SK-N-SH treated with all-trans-retinoic acid at 6 μM for 48 hours (cell line): ENCODE results near the gene CGB5.

ENCODE experiments used
- ATAC-seq: fragments of 200-7000 bp; cut with Tn5 transposase; 3 replicates; pipeline ENCODE4 v1.9.1; 2020; ENCODE audit warnings: mild to moderate bottlenecking, moderate library complexity
- ARNTL ChIP-seq: fragments of 450-650 bp; formaldehyde crosslinking; IDR thresholded peaks from 2 replicates; pipeline ENCODE4 v1.5.0; 2020; ENCODE audit warnings: low read depth, mild to moderate bottlenecking, moderate library complexity, borderline replicate concordance
- BACH2 ChIP-seq: fragments of 250-450 bp; sonication (Bioruptor Pico); IDR thresholded peaks from 2 replicates; pipeline ENCODE4 v1.9.0; 2021; ENCODE audit warnings: mild to moderate bottlenecking, borderline replicate concordance
- CSDC2 ChIP-seq: fragments of 250-450 bp; sonication (Bioruptor Pico); IDR thresholded peaks from 2 replicates; pipeline ENCODE4 v1.5.0; 2020; ENCODE audit warnings: mild to moderate bottlenecking, moderate library complexity
- ESRRG ChIP-seq: fragments of 250-450 bp; sonication (Bioruptor Pico); IDR thresholded peaks from 2 replicates; pipeline ENCODE4 v1.6.1; 2021; ENCODE audit warnings: mild to moderate bottlenecking
- GLIS3 ChIP-seq: fragments of 250-450 bp; sonication (Bioruptor Pico); IDR thresholded peaks from 2 replicates; pipeline ENCODE4 v1.5.0; 2020; ENCODE audit warnings: mild to moderate bottlenecking, moderate library complexity
- ISL1 ChIP-seq: fragments of 250-450 bp; sonication (Bioruptor Pico); IDR thresholded peaks from 2 replicates; pipeline ENCODE4 v2.1.2; 2022; ENCODE audit warnings: mild to moderate bottlenecking, moderate library complexity
- OSR1 ChIP-seq: fragments of 250-450 bp; sonication (Bioruptor Pico); IDR thresholded peaks from 2 replicates; pipeline ENCODE4 v1.8.0; 2022; ENCODE audit warnings: moderate library complexity, mild to moderate bottlenecking, inconsistent platforms
- PPARA ChIP-seq: fragments of 250-450 bp; sonication (Bioruptor Pico); IDR thresholded peaks from 2 replicates; pipeline ENCODE4 v1.5.0; 2020; ENCODE audit warnings: mild to moderate bottlenecking, borderline replicate concordance
- RARB ChIP-seq: fragments of 250-450 bp; sonication (Bioruptor Pico); IDR thresholded peaks from 2 replicates; pipeline ENCODE4 v1.8.0; 2021; ENCODE audit warnings: mild to moderate bottlenecking, moderate library complexity
- SNAI2 ChIP-seq: fragments of 250-450 bp; sonication (Bioruptor Pico); IDR thresholded peaks from 2 replicates; pipeline ENCODE4 v1.5.0; 2020; ENCODE audit warnings: mild to moderate bottlenecking, moderate library complexity
- TCF4 ChIP-seq: fragments of 250-450 bp; sonication (Bioruptor Pico); IDR thresholded peaks from 2 replicates; pipeline ENCODE4 v1.8.0; 2021; ENCODE audit warnings: mild to moderate bottlenecking, moderate library complexity, borderline replicate concordance
- TOX ChIP-seq: fragments of 250-450 bp; sonication (Bioruptor Pico); IDR thresholded peaks from 2 replicates; pipeline ENCODE4 v1.8.0; 2021; ENCODE audit warnings: mild to moderate bottlenecking, moderate library complexity, borderline replicate concordance
- ZC3H10 ChIP-seq: fragments of 250-450 bp; sonication (Bioruptor Pico); IDR thresholded peaks from 2 replicates; pipeline ENCODE4 v1.5.1; 2021; ENCODE audit warnings: mild to moderate bottlenecking, moderate library complexity
- ZFP3 ChIP-seq: fragments of 250-450 bp; sonication (Bioruptor Pico); IDR thresholded peaks from 2 replicates; pipeline ENCODE4 v1.5.0; 2020; ENCODE audit warnings: mild to moderate bottlenecking, moderate library complexity
- ZFP30 ChIP-seq: fragments of 450-650 bp; formaldehyde crosslinking; IDR thresholded peaks from 2 replicates; pipeline ENCODE4 v1.5.0; 2022; ENCODE audit warnings: mild to moderate bottlenecking, moderate library complexity
- ZNF565 ChIP-seq: fragments of 450-650 bp; formaldehyde crosslinking; conservative IDR thresholded peaks from 2 replicates; pipeline ENCODE4 v1.5.0; 2020; ENCODE audit warnings: low read depth, mild to moderate bottlenecking, moderate library complexity
- ZNF70 ChIP-seq: fragments of 450-650 bp; formaldehyde crosslinking; IDR thresholded peaks from 2 replicates; pipeline ENCODE4 v1.5.0; 2020; ENCODE audit warnings: mild to moderate bottlenecking, moderate library complexity
- ZNF8 ChIP-seq: fragments of 450-650 bp; formaldehyde crosslinking; IDR thresholded peaks from 2 replicates; pipeline ENCODE4 v1.5.0; 2020; ENCODE audit warnings: mild to moderate bottlenecking, moderate library complexity
- TF ChIP-seq, protein P1 (sequence below): fragments of 250-450 bp; sonication (Bioruptor Pico); IDR thresholded peaks from 2 replicates; pipeline ENCODE4 v1.8.0; 2021; ENCODE audit warnings: low read depth, mild to moderate bottlenecking, moderate library complexity, borderline replicate concordance
- TF ChIP-seq, protein P2 (sequence below): fragments of 250-450 bp; sonication (Bioruptor Pico); IDR thresholded peaks from 2 replicates; pipeline ENCODE4 v1.5.0; 2020; ENCODE audit warnings: mild to moderate bottlenecking, moderate library complexity
- TF ChIP-seq, protein P3 (sequence below): fragments of 250-450 bp; sonication (Bioruptor Pico); IDR thresholded peaks from 2 replicates; pipeline ENCODE4 v1.5.1; 2020; ENCODE audit warnings: low read depth, mild to moderate bottlenecking, moderate library complexity
- TF ChIP-seq, protein P4 (sequence below): fragments of 250-450 bp; sonication (Bioruptor Pico); IDR thresholded peaks from 2 replicates; pipeline ENCODE4 v1.8.0; 2020; ENCODE audit warnings: mild to moderate bottlenecking, moderate library complexity, borderline replicate concordance
- TF ChIP-seq, protein P5 (sequence below): fragments of 250-450 bp; sonication (Bioruptor Pico); IDR thresholded peaks from 2 replicates; pipeline ENCODE4 v1.5.1; 2021; ENCODE audit warnings: mild to moderate bottlenecking, moderate library complexity

CGB5 gene

DNA sequence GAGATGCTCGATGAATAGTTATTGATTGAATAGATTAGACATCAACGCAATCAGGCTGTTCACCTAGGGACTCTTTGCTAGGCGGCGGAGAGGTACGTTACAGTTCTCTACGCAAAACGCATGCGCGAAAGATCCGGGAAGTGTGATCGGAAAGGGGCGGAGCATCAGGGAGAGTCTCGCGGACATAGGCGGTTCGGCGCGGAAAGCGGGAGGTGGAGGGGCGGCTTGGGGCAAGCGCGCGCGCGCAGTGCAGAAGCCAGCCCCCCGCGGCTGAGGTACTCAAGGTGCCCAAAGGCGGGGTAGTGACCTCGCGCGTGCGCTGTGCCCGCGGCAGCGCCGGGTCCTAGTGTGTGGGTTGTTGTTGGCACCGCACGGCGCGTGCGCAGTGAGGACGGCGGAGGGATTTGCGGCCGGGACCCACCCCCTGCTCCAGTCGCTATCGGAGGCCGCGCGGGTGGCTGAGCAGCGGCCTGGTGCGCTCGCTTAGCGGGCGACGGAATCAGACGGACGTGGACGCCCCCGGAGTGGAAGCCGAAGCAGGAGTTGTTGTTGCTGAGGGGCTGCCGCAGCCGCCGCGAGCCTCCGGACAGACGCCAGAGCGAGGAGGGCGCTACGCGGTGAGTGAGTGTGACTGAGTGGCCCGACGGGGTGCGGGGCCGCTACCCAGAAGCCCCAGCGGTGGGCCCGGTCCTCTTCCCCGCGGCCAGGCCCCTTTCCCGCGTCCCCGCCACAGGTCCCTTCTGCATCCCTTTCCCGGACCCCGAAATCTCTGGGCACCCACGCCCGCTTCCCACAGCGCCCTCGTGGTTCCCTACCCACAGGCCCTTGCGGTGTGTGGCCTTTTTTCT, 41.6 kb downstream of the CGB5 start, which contains the start of gene SNRNP70:
Gene SNRNP70, plus strand, starts transcription at position 432 of the 848 bp plus-strand sequence. CDS start 964 bp downstream, outside the sequence.
- TF ChIP-seq ZFP3 (peak; percentile 64; the same call in 1 of the 2 replicates), GLIS3 (CRISPR knock-in tag) (peak; percentile 89; the same call in 1 of the 2 replicates), RARB (CRISPR knock-in tag) (no peak)

DNA sequence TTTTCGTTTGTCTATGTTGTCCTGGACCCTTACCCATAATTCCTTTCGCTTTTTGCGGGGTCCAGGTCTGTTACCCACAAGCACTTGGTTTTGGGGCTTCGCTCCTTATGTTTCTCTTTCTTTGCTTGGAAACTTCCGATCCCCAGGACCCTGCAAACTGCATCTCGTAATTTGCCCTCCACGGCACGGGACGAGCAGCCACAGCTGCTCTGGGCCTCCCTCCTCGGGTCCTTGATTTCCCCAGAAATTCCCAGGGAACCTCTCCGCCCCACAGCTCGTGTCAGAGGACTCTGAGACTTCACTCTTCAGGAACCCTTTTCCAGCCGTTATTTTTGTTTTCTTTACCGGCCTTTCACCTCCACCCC, 42.2 kb downstream of the CGB5 start:
- ATAC-seq = no peak
- no peak for TF ChIP-seq BACH2 (CRISPR knock-in tag)
- no peak for TF ChIP-seq ZC3H10
- TF ChIP-seq RARB (CRISPR knock-in tag) = no peak
- TF ChIP-seq, protein P1, sequence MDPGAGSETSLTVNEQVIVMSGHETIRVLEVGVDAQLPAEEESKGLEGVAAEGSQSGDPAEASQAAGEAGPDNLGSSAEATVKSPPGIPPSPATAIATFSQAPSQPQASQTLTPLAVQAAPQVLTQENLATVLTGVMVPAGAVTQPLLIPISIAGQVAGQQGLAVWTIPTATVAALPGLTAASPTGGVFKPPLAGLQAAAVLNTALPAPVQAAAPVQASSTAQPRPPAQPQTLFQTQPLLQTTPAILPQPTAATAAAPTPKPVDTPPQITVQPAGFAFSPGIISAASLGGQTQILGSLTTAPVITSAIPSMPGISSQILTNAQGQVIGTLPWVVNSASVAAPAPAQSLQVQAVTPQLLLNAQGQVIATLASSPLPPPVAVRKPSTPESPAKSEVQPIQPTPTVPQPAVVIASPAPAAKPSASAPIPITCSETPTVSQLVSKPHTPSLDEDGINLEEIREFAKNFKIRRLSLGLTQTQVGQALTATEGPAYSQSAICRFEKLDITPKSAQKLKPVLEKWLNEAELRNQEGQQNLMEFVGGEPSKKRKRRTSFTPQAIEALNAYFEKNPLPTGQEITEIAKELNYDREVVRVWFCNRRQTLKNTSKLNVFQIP = no peak
- TF ChIP-seq, protein P2, sequence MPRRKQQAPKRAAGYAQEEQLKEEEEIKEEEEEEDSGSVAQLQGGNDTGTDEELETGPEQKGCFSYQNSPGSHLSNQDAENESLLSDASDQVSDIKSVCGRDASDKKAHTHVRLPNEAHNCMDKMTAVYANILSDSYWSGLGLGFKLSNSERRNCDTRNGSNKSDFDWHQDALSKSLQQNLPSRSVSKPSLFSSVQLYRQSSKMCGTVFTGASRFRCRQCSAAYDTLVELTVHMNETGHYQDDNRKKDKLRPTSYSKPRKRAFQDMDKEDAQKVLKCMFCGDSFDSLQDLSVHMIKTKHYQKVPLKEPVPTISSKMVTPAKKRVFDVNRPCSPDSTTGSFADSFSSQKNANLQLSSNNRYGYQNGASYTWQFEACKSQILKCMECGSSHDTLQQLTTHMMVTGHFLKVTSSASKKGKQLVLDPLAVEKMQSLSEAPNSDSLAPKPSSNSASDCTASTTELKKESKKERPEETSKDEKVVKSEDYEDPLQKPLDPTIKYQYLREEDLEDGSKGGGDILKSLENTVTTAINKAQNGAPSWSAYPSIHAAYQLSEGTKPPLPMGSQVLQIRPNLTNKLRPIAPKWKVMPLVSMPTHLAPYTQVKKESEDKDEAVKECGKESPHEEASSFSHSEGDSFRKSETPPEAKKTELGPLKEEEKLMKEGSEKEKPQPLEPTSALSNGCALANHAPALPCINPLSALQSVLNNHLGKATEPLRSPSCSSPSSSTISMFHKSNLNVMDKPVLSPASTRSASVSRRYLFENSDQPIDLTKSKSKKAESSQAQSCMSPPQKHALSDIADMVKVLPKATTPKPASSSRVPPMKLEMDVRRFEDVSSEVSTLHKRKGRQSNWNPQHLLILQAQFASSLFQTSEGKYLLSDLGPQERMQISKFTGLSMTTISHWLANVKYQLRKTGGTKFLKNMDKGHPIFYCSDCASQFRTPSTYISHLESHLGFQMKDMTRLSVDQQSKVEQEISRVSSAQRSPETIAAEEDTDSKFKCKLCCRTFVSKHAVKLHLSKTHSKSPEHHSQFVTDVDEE = no peak
- no peak for TF ChIP-seq CSDC2 (CRISPR knock-in tag)
- no peak for TF ChIP-seq SNAI2
- no peak for TF ChIP-seq PPARA (CRISPR knock-in tag)
- TF ChIP-seq, protein P3, sequence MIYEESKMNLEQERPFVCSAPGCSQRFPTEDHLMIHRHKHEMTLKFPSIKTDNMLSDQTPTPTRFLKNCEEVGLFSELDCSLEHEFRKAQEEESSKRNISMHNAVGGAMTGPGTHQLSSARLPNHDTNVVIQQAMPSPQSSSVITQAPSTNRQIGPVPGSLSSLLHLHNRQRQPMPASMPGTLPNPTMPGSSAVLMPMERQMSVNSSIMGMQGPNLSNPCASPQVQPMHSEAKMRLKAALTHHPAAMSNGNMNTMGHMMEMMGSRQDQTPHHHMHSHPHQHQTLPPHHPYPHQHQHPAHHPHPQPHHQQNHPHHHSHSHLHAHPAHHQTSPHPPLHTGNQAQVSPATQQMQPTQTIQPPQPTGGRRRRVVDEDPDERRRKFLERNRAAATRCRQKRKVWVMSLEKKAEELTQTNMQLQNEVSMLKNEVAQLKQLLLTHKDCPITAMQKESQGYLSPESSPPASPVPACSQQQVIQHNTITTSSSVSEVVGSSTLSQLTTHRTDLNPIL (CRISPR knock-in tag) = no peak
- TF ChIP-seq ZNF8 (CRISPR knock-in tag) = no peak
- TF ChIP-seq, protein P4, sequence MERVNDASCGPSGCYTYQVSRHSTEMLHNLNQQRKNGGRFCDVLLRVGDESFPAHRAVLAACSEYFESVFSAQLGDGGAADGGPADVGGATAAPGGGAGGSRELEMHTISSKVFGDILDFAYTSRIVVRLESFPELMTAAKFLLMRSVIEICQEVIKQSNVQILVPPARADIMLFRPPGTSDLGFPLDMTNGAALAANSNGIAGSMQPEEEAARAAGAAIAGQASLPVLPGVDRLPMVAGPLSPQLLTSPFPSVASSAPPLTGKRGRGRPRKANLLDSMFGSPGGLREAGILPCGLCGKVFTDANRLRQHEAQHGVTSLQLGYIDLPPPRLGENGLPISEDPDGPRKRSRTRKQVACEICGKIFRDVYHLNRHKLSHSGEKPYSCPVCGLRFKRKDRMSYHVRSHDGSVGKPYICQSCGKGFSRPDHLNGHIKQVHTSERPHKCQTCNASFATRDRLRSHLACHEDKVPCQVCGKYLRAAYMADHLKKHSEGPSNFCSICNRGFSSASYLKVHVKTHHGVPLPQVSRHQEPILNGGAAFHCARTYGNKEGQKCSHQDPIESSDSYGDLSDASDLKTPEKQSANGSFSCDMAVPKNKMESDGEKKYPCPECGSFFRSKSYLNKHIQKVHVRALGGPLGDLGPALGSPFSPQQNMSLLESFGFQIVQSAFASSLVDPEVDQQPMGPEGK = no peak
- TF ChIP-seq ZNF70 (CRISPR knock-in tag) = no peak
- TF ChIP-seq, protein P5, sequence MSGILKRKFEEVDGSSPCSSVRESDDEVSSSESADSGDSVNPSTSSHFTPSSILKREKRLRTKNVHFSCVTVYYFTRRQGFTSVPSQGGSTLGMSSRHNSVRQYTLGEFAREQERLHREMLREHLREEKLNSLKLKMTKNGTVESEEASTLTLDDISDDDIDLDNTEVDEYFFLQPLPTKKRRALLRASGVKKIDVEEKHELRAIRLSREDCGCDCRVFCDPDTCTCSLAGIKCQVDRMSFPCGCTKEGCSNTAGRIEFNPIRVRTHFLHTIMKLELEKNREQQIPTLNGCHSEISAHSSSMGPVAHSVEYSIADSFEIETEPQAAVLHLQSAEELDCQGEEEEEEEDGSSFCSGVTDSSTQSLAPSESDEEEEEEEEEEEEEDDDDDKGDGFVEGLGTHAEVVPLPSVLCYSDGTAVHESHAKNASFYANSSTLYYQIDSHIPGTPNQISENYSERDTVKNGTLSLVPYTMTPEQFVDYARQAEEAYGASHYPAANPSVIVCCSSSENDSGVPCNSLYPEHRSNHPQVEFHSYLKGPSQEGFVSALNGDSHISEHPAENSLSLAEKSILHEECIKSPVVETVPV = no peak
- no peak for TF ChIP-seq ARNTL (CRISPR knock-in tag)
- TF ChIP-seq TOX = no peak
- TF ChIP-seq ZFP3 = no peak
- no peak for TF ChIP-seq ZFP30 (CRISPR knock-in tag)
- TF ChIP-seq TCF4 = no peak
- TF ChIP-seq ESRRG = no peak
- TF ChIP-seq ISL1 (CRISPR knock-in tag) = no peak

More for the DNA sequence above, 41.6 kb downstream of the CGB5 start, which contains the start of gene SNRNP70:
- peak; percentile 96 for ATAC-seq

DNA sequence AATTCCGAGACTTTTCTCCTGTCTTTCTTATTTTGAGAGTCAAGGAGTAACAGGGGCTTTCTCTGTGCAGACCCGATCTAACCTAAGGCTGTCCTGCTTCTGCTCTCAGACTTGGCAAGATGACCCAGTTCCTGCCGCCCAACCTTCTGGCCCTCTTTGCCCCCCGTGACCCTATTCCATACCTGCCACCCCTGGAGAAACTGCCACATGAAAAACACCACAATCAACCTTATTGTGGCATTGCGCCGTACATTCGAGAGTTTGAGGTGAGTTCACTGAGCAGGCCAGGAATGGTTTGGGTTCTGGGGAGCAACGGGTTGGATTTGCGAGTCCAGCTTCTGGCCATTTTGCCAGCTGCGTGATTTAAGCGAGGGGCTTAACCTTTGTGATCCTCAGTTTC, 42.6 kb downstream of the CGB5 start:
- TF ChIP-seq OSR1 (CRISPR knock-in tag) (no peak), ZNF565 (no peak), CSDC2 (CRISPR knock-in tag) (no peak), PPARA (CRISPR knock-in tag) (no peak)
- TF ChIP-seq, protein P1 = no peak
- TF ChIP-seq, protein P5 = no peak
- TF ChIP-seq, protein P4 = no peak
- ATAC-seq = no peak
